Sigmoid colon (tissue), 7 donors: ENCODE data around the gene MZF1. TPM values are rescaled to one million over a fixed set of nuclear protein-coding genes. Genes with fewer than 3 reads are reported as not detected.

ENCODE experiments used
- DNase-seq: peaks from one replicate; pipeline ENCODE4 v3.0.0-alpha.2; 2019
- H3K27ac ChIP-seq, 4 donors: fragments of 200-600 bp; sonication (generic); one replicate each; pipeline ENCODE4 v1.5.1; 2016 to 2019; ENCODE audit warnings: mild to moderate bottlenecking in 1 of 4
- H3K27me3 ChIP-seq, 3 donors: fragments of 200-600 bp; sonication (generic); one replicate each; pipeline ENCODE4 v1.5.1; 2019; ENCODE audit warnings: mild to moderate bottlenecking in 1 of 3
- H3K36me3 ChIP-seq, 4 donors: fragments of 200-600 bp; sonication (generic); one replicate each; pipeline ENCODE4 v1.5.1; 2016 to 2019
- H3K4me1 ChIP-seq, 4 donors: fragments of 200-600 bp; sonication (generic); one replicate each; pipeline ENCODE4 v1.5.1; 2017 to 2019
- H3K4me3 ChIP-seq, 4 donors: fragments of 200-600 bp; sonication (generic); one replicate each; pipeline ENCODE4 v1.5.1; 2017 to 2019; ENCODE audit warnings: mild to moderate bottlenecking in 2 of 4, moderate library complexity in 1 of 4
- H3K9me3 ChIP-seq, 4 donors: fragments of 200-600 bp in 3 of 4; sonication (generic) in 3 of 4; one replicate each; pipeline versions ENCODE4 v1.5.1 to v1.6.1; 2013 to 2019
- EP300 ChIP-seq, 4 donors: sonication (generic); formaldehyde crosslinking; IDR thresholded peaks; one replicate each; pipeline ENCODE4 v1.6.1; 2017; ENCODE audit warnings: antibody characterized with exemption in 4 of 4
- POLR2A ChIP-seq, 2 donors: fragments of 450-650 bp; IDR thresholded peaks; one replicate each; pipeline ENCODE4 v1.6.1; 2016; ENCODE audit warnings: antibody characterized with exemption in 2 of 2, mild to moderate bottlenecking in 2 of 2, moderate library complexity in 2 of 2
- POLR2AphosphoS5 ChIP-seq, 4 donors: sonication (generic); formaldehyde crosslinking; IDR thresholded peaks; one replicate each; pipeline ENCODE4 v1.6.1; 2017; ENCODE audit warnings: antibody characterized with exemption in 4 of 4
- WGBS, 2 donors: extraction: QIAGEN DNeasy Blood & Tissue Kit; methylation state at CpG; one replicate each; pipeline ENCODE4 v1.1.7; 2013; 5-methylcytosine and 5-hydroxymethylcytosine counted together
- intact Hi-C: fragments of 100-400 bp; cut with DNase I; formaldehyde crosslinking; loops from one replicate; pipeline ENCODE4 v1.15.1; 2023
- polyA plus RNA-seq, 3 donors: library from polyadenylated mRNA; stranded (reverse); fragments of 200-250 nt; gene quantifications; one replicate each; pipeline ENCODE4 v1.2.3, GENCODE V29; 2013
- total RNA-seq, 4 donors: library from RNA; depleted of rRNA; stranded (reverse); fragments of >200 nt; gene quantifications; one replicate each; pipeline ENCODE4 v1.1.0, GENCODE V29; 2016
- TF ChIP-seq, protein P1 (sequence below), 4 experiments: fragments of 450-650 bp in 3 of 4; fragments of 200-600 bp in 1 of 4; IDR thresholded peaks; one replicate each; pipeline ENCODE4 v1.5.1; 2016 to 2019; ENCODE audit warnings: antibody characterized with exemption in 4 of 4, mild to moderate bottlenecking in 3 of 4, moderate library complexity in 2 of 4
- donor health status: healthy with polysubstance abuse.
- donor health status: Bipolar disorder and iron deficiency.
- donor health status: healthy.

The MZF1 gene
- total and polyA plus RNA-seq, 7 donors, result 5.8 to 31.5 (median 14.5) TPM

DNA sequence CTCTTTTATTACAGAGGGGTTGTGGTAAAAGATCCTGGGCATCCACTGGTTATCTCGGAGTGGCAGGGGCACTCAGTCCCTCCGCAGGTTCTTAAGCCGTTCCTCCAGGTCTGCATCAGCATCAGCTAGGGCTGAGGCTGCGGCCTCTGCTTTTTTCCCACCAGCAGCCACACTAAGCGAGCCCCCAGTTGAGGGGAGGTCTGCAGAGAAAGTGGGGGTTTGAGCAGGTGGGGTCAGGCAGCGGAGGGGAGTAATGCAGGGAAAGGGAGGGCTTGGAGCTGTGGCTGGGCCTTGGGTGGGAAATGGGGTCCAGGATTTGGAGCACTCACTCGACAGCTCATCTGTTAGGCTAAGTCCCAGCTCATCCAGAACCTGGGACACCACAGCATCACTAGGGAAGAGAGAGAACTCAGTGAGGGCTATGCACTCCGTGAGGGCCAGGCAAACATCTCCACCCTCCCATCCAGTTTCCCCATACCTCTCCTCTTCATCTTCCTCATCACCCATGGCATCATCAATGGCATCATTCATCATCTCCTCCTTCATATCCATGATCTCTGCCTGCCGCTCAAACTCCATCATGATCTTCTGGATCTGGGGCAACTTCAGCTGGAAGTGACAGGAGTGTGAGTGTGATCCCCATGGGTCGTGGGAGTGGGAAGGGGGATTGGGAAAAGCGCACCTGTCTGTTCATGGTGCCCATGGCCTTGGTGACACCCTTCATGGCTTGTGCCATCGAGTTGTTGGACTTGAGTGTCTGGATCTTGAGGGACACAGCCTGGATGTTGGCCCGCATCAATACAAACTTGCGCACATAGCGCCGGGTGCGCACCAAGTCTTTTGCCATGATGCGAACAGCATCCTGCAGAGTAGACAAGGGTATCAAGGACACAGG lies 21.3 kb downstream of the MZF1 start:
- intact Hi-C loops, result no loop called here
- Histone ChIP-seq H3K4me1 (peaks cover 0 to 43% (median 37%) of the 10 kb centered on the region in 4 donors), H3K9me3 (no peaks in the 10 kb centered on the region), H3K27me3 (no peaks in the 10 kb centered on the region), H3K27ac (no peak overlapping the region), H3K4me3 (no peak overlapping the region), H3K36me3 (peaks cover 55 to 76% (median 65%) of the 10 kb centered on the region in 4 donors)
- WGBS, 2 donors, result 95 to 96% methylated on average over 18 of the region's 18 CpGs
- no peak for DNase-seq
- TF ChIP-seq, protein P1, sequence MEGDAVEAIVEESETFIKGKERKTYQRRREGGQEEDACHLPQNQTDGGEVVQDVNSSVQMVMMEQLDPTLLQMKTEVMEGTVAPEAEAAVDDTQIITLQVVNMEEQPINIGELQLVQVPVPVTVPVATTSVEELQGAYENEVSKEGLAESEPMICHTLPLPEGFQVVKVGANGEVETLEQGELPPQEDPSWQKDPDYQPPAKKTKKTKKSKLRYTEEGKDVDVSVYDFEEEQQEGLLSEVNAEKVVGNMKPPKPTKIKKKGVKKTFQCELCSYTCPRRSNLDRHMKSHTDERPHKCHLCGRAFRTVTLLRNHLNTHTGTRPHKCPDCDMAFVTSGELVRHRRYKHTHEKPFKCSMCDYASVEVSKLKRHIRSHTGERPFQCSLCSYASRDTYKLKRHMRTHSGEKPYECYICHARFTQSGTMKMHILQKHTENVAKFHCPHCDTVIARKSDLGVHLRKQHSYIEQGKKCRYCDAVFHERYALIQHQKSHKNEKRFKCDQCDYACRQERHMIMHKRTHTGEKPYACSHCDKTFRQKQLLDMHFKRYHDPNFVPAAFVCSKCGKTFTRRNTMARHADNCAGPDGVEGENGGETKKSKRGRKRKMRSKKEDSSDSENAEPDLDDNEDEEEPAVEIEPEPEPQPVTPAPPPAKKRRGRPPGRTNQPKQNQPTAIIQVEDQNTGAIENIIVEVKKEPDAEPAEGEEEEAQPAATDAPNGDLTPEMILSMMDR (IDR thresholded peaks at IDR 0.05), result no peak
- TF ChIP-seq POLR2A (IDR thresholded peaks at IDR 0.05), result no peak
- TF ChIP-seq EP300 (IDR thresholded peaks at IDR 0.05), result no peak
- no peak for TF ChIP-seq POLR2AphosphoS5 (IDR thresholded peaks at IDR 0.05)

DNA sequence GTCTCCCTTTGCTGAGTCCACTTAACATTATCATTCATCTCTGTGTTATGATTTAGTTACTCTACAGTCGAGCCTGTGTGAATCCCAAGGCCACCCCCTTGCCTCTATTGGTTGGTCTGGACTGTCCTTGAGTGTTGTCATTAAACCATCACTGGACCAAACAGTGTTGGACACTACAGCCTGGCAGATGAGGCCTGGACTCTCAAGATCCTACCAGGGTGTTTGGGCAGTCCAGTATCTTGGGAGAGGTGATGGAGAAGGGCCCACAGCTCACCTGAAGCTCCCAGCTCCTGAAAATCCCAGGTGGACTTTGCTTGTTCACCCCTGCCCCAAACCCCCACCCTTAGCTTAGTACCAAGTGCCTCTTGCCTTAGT lies 22.0 kb downstream of the MZF1 start:
- 40 to 51% methylated on average over 1 of the region's 1 CpG for WGBS, 2 donors
- peaks cover 0 to 43% (median 37%) of the 10 kb centered on the region in 4 donors for H3K4me1 ChIP-seq

GRCh38 chr19:58550362-58551122 lies 22.6 kb downstream of the MZF1 start:
- TF ChIP-seq POLR2A (IDR thresholded peaks at IDR 0.05) (no peak), POLR2AphosphoS5 (IDR thresholded peaks at IDR 0.05) (no peak), EP300 (IDR thresholded peaks at IDR 0.05) (no peak)
- TF ChIP-seq, protein P1 (IDR thresholded peaks at IDR 0.05), result no peak
- intact Hi-C loops, result no loop called here
- Histone ChIP-seq H3K27ac (no peak overlapping the region), H3K4me1 (peaks cover 0 to 43% (median 37%) of the 10 kb centered on the region in 4 donors), H3K27me3 (no peaks in the 10 kb centered on the region), H3K9me3 (no peaks in the 10 kb centered on the region), H3K36me3 (peaks cover 46 to 69% (median 56%) of the 10 kb centered on the region in 4 donors), H3K4me3 (no peak overlapping the region)
- no peak for DNase-seq
- 92 to 93% methylated on average over 13 of the region's 13 CpGs for WGBS, 2 donors

More for the DNA sequence above, 22.0 kb downstream of the MZF1 start:
- no peaks in the 10 kb centered on the region for H3K27me3 ChIP-seq
- H3K27ac ChIP-seq, result no peak overlapping the region
- no peaks in the 10 kb centered on the region for H3K9me3 ChIP-seq
- DNase-seq, result no peak
- intact Hi-C loops, result no loop called here
- H3K36me3 ChIP-seq, result peaks cover 48 to 69% (median 58%) of the 10 kb centered on the region in 4 donors
- no peak overlapping the region for H3K4me3 ChIP-seq
- TF ChIP-seq POLR2AphosphoS5 (IDR thresholded peaks at IDR 0.05), result no peak
- TF ChIP-seq, protein P1 (IDR thresholded peaks at IDR 0.05), result no peak
- no peak for TF ChIP-seq POLR2A (IDR thresholded peaks at IDR 0.05)

- no peaks in the 10 kb centered on the region for H3K9me3 ChIP-seq
- TF ChIP-seq, protein P1 (IDR thresholded peaks at IDR 0.05), result no peak
- TF ChIP-seq POLR2A (IDR thresholded peaks at IDR 0.05), result no peak
- no peak for TF ChIP-seq EP300 (IDR thresholded peaks at IDR 0.05)
- TF ChIP-seq POLR2AphosphoS5 (IDR thresholded peaks at IDR 0.05), result no peak
- no peaks in the 10 kb centered on the region for H3K27me3 ChIP-seq
- H3K36me3 ChIP-seq, result peaks cover 46 to 69% (median 56%) of the 10 kb centered on the region in 4 donors
- peaks cover 0 to 43% (median 36%) of the 10 kb centered on the region in 4 donors for H3K4me1 ChIP-seq
- no peak overlapping the region for H3K4me3 ChIP-seq
- 88 to 92% methylated on average over 11 of the region's 11 CpGs for WGBS, 2 donors
- intact Hi-C loops, result no loop called here
- no peak overlapping the region for H3K27ac ChIP-seq
- peak; percentile 64 for DNase-seq
Measured at GRCh38 chr19:58549664-58550361, 23.3 kb downstream of the MZF1 start.
